Nephron (organoid): ENCODE measurements around the gene GHR.

Experiments used
- H3K27ac Mint-ChIP-seq, 3 experiments: 2 replicates each; pipeline ENCODE4 v1.8.0; 2020; ENCODE audit warnings: mixed read lengths in 3 of 3, mild to moderate bottlenecking in 2 of 3, moderate library complexity in 1 of 3
- H3K27me3 Mint-ChIP-seq: 2 replicates; pipeline ENCODE4 v1.8.0; 2021; ENCODE audit warnings: low read depth, mild to moderate bottlenecking, moderate library complexity, mixed read lengths
- H3K36me3 Mint-ChIP-seq: 2 replicates; pipeline ENCODE4 v1.8.0; 2020; ENCODE audit warnings: low read depth, mixed read lengths
- H3K4me1 Mint-ChIP-seq: 2 replicates; pipeline ENCODE4 v1.8.0; 2020; ENCODE audit warnings: mixed read lengths
- H3K4me3 Mint-ChIP-seq, 3 experiments: 2 replicates each; pipeline ENCODE4 v1.8.0; 2020; ENCODE audit warnings: mild to moderate bottlenecking in 3 of 3, mixed read lengths in 3 of 3, moderate library complexity in 2 of 3
- H3K9me3 Mint-ChIP-seq: 2 replicates; pipeline ENCODE4 v1.8.0; 2020; ENCODE audit warnings: mixed read lengths
- TF ChIP-seq, protein P1 (sequence below), 3 experiments: fragments of 200-600 bp; sonication (generic); IDR thresholded peaks; one replicate each; pipeline ENCODE4 v1.5.0; 2021; ENCODE audit warnings: antibody characterized with exemption in 3 of 3; ENCODE audit not compliant: unreplicated experiment in 3 of 3

Gene GHR

DNA sequence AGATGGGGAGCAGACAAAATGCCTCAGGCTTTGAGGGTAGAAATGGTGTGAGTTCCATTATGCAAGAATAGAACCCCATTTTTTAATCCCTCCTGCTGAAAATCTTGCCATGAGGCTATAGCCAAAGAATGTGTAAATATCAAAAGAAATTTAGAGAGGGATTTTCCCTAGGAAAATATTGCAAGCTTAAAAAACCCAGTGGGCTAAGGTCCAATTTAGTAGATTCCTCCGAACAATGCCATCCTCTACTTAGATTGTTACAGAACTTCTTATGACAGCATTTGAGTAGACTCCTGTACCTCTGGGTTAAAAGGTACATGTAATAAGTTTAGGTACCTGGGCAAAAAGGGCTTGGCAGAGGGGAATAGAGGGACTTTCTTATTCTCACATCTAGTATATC is 138.4 kb downstream of the GHR start:
- H3K4me3 Mint-ChIP-seq: no peak overlapping the region
- H3K27me3 Mint-ChIP-seq: no peaks in the 10 kb centered on the region
- H3K36me3 Mint-ChIP-seq: no peaks in the 10 kb centered on the region
- peak overlapping the region in 1 of 3 experiments; percentile 68 for H3K27ac Mint-ChIP-seq
- H3K9me3 Mint-ChIP-seq: no peaks in the 10 kb centered on the region
- TF ChIP-seq, protein P1, sequence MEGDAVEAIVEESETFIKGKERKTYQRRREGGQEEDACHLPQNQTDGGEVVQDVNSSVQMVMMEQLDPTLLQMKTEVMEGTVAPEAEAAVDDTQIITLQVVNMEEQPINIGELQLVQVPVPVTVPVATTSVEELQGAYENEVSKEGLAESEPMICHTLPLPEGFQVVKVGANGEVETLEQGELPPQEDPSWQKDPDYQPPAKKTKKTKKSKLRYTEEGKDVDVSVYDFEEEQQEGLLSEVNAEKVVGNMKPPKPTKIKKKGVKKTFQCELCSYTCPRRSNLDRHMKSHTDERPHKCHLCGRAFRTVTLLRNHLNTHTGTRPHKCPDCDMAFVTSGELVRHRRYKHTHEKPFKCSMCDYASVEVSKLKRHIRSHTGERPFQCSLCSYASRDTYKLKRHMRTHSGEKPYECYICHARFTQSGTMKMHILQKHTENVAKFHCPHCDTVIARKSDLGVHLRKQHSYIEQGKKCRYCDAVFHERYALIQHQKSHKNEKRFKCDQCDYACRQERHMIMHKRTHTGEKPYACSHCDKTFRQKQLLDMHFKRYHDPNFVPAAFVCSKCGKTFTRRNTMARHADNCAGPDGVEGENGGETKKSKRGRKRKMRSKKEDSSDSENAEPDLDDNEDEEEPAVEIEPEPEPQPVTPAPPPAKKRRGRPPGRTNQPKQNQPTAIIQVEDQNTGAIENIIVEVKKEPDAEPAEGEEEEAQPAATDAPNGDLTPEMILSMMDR (IDR thresholded peaks at IDR 0.05; ENCODE audit: unreplicated experiment in 3 of 3): no peak
- H3K4me1 Mint-ChIP-seq: peaks cover 27% of the 10 kb centered on the region

DNA sequence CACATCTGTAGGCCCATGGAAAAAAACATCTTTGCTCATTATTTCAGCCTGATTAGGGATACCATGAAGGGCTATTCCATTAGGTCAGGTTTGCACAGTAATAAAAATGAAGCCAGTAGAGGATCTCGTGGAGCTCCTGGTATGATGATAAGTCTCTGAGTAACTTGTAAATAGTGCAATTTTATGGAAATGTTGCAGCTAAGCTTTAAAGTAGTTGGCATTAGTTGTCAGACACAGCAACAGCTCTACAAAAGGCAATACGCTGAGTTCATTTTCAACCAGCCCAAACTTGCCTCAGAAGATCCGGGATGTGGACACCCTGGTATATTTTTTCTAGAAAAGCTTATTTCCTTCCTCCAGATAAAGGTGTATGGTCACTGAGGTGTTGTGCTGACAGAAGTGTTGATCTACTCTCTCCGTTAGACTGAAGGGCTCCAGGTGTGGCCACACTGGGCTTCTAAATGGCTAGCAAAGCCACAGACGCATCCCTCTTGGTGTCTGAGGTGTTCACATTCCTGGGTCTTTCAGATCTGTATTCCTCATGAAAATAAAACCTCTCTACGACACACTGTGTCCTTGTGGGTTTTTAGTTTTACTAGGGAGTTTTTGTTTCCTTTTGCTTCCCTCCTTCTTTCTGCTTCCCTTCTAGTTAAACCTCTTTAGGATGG is 141.6 kb downstream of the GHR start:
- Mint-ChIP-seq H3K27ac (peak overlapping the region; percentile 72 to 91 (median 74)), H3K4me3 (no peak overlapping the region), H3K9me3 (no peaks in the 10 kb centered on the region), H3K36me3 (no peaks in the 10 kb centered on the region), H3K27me3 (no peaks in the 10 kb centered on the region), H3K4me1 (peaks cover 45% of the 10 kb centered on the region)
- TF ChIP-seq, protein P1 (IDR thresholded peaks at IDR 0.05; ENCODE audit: unreplicated experiment in 3 of 3): no peak

DNA sequence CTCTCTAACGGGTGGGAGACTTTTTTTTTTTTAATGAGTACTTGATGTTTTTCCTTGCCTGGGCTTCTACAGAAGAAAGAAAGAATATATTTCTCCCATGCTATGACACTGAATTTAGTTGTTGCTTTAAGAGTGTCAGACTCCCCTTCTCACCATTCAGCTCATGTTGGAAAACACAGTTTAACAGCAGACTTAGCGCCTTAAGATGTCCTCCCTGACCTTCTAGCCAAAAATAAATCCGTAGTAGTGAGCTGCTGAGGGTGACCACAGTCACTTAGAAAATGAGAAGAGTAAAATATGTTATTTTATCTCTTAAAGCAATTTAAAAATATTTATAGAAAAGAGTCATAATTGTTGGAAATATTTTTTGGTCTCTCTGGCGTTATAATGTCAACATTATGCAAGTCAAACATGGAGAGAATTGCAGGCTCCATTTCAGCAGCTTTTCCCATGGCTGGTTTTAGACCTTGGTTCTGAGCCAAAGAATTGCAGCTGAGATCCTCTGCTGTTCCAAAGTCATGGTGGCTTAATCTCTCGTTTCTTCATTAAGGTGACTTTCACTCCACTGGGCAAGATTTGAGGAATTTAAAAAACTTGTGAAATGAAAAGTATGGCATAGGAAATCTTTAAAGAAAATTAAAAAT is 143.5 kb downstream of the GHR start:
- Mint-ChIP-seq H3K9me3 (no peaks in the 10 kb centered on the region), H3K4me1 (peaks cover 45% of the 10 kb centered on the region), H3K27ac (peak overlapping the region; percentile 72 to 86 (median 74)), H3K4me3 (peak overlapping the region in 1 of 3 experiments; percentile 30), H3K36me3 (no peaks in the 10 kb centered on the region), H3K27me3 (no peaks in the 10 kb centered on the region)
- TF ChIP-seq, protein P1 (IDR thresholded peaks at IDR 0.05; ENCODE audit: unreplicated experiment in 3 of 3): no peak

- TF ChIP-seq, protein P1 (IDR thresholded peaks at IDR 0.05; ENCODE audit: unreplicated experiment in 3 of 3): no peak
- peaks cover 44% of the 10 kb centered on the region for H3K4me1 Mint-ChIP-seq
- no peaks in the 10 kb centered on the region for H3K27me3 Mint-ChIP-seq
- no peaks in the 10 kb centered on the region for H3K9me3 Mint-ChIP-seq
- H3K27ac Mint-ChIP-seq: no peak overlapping the region
- H3K36me3 Mint-ChIP-seq: no peaks in the 10 kb centered on the region
- H3K4me3 Mint-ChIP-seq: no peak overlapping the region
Measured at GRCh38 chr5:42569325-42569724, 146.1 kb downstream of the GHR start.

GRCh38 chr5:42569953-42570548 is 146.8 kb downstream of the GHR start:
- H3K27me3 Mint-ChIP-seq: no peaks in the 10 kb centered on the region
- H3K36me3 Mint-ChIP-seq: no peaks in the 10 kb centered on the region
- no peaks in the 10 kb centered on the region for H3K9me3 Mint-ChIP-seq
- H3K27ac Mint-ChIP-seq: no peak overlapping the region
- no peak overlapping the region for H3K4me3 Mint-ChIP-seq
- H3K4me1 Mint-ChIP-seq: peaks cover 38% of the 10 kb centered on the region
- TF ChIP-seq, protein P1 (IDR thresholded peaks at IDR 0.05; ENCODE audit: unreplicated experiment in 3 of 3): no peak
